ENCODE measurements around the gene ABL2.
"Not testable (repeated sequence)": the region's sequence is repeated elsewhere in the genome, so short reads cannot be mapped to it uniquely, and the experiment has no call there.

The ABL2 gene

GRCh38 chr1:179146476-179146875, 83.0 kb downstream of the ABL2 start:
- DNase-seq, result no peak
- Mint-ChIP-seq H3K9me3 (no peaks in the 10 kb centered on the region), H3K4me3 (no peak overlapping the region), H3K4me1 (peaks cover 22% of the 10 kb centered on the region), H3K27me3 (no peaks in the 10 kb centered on the region), H3K36me3 (peaks cover 7% of the 10 kb centered on the region), H3K27ac (no peak overlapping the region)
- CTCF ChIA-PET, result no interaction called here

DNA sequence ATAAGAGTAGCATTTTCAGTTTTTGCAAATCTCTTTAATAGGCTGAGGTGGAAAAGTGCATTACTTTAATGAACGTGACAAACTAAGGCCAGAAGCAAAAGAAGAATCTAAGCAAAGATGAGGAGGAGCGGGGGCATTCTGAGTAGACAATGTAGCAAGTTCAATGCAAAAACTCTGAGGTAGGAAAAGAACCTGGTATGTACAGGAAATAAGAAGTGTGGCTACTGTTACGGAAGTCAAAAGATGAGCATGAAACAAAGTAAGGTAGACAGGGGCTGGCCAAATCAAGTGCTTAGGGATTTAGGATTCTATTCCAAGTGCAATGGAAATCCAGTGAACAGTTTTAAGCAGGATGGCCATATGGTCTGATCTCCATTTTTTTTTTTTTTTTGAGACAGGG, 84.0 kb downstream of the ABL2 start:
- Mint-ChIP-seq H3K4me1 (peaks cover 31% of the 10 kb centered on the region), H3K9me3 (no peaks in the 10 kb centered on the region), H3K36me3 (peaks cover 7% of the 10 kb centered on the region), H3K27me3 (no peaks in the 10 kb centered on the region), H3K27ac (peak overlapping the region; percentile 66), H3K4me3 (no peak overlapping the region)
- CTCF ChIA-PET, result no interaction called here
- no peak for DNase-seq

GRCh38 chr1:179144626-179145025, 84.9 kb downstream of the ABL2 start:
- Mint-ChIP-seq H3K9me3 (no peaks in the 10 kb centered on the region), H3K27ac (no peak overlapping the region), H3K36me3 (peaks cover 6% of the 10 kb centered on the region), H3K4me1 (peaks cover 39% of the 10 kb centered on the region), H3K4me3 (no peak overlapping the region), H3K27me3 (no peaks in the 10 kb centered on the region)
- DNase-seq, result no peak
- CTCF ChIA-PET, result no interaction called here

- H3K27ac Mint-ChIP-seq, result no peak overlapping the region
- no peak overlapping the region for H3K4me3 Mint-ChIP-seq
- H3K9me3 Mint-ChIP-seq, result no peaks in the 10 kb centered on the region
- peaks cover 6% of the 10 kb centered on the region for H3K36me3 Mint-ChIP-seq
- peaks cover 39% of the 10 kb centered on the region for H3K4me1 Mint-ChIP-seq
- CTCF ChIA-PET, result interaction anchor here (2.2 kb wide), 1 partner anchor 23 kb away, joined by 7 read pairs; no protein-coding TSS in a partner anchor
- no peak for DNase-seq
- H3K27me3 Mint-ChIP-seq, result no peaks in the 10 kb centered on the region
Measured at GRCh38 chr1:179143322-179143721, 86.2 kb downstream of the ABL2 start.

- peaks cover 39% of the 10 kb centered on the region for H3K4me1 Mint-ChIP-seq
- no peak overlapping the region for H3K4me3 Mint-ChIP-seq
- no peaks in the 10 kb centered on the region for H3K9me3 Mint-ChIP-seq
- peak overlapping the region; percentile 7 for H3K27ac Mint-ChIP-seq
- peaks cover 6% of the 10 kb centered on the region for H3K36me3 Mint-ChIP-seq
- no peaks in the 10 kb centered on the region for H3K27me3 Mint-ChIP-seq
- no peak for DNase-seq
- CTCF ChIA-PET, result interaction anchor here (1.5 to 2.2 kb wide), 2 partner anchors 22 to 62 kb away, joined by 5 to 7 read pairs; partner anchors contain the start of gene TOR3A
Measured at GRCh38 chr1:179142889-179143299, 86.6 kb downstream of the ABL2 start.

- CTCF ChIA-PET, result interaction anchor here (1.4 to 2.2 kb wide), 3 partner anchors 20 to 60 kb away, joined by 3 to 7 read pairs (median 5); partner anchors contain the start of gene TOR3A
- Mint-ChIP-seq H3K36me3 (peaks cover 6% of the 10 kb centered on the region), H3K4me3 (no peak overlapping the region), H3K27me3 (no peaks in the 10 kb centered on the region), H3K4me1 (peaks cover 39% of the 10 kb centered on the region), H3K27ac (peak overlapping the region; percentile 70), H3K9me3 (no peaks in the 10 kb centered on the region)
- DNase-seq, result no peak
Measured at GRCh38 chr1:179141592-179142251, 87.8 kb downstream of the ABL2 start.

DNA sequence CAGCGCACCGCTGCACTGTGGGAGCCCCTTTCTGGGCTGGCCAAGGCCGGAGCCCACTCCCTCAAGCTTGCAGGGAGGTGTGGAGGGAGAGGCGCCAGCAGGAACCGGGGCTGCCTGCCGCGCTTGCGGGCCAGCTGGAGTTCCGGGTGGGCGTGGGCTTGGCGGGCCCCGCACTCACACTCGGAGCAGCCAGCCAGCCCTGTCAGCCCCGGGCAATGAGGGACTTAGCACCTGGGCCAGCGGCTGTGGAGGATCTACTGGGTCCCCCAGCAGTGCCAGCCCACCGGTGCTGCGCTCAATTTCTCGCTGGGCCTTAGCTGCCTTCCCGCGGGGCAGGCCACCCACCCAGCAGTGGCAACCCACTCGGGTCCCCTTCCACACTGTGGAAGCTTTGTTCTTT, 90.7 kb downstream of the ABL2 start:
- H3K4me3 Mint-ChIP-seq, H3K36me3 Mint-ChIP-seq, H3K27me3 Mint-ChIP-seq, H3K9me3 Mint-ChIP-seq, DNase-seq, H3K27ac Mint-ChIP-seq: not testable (repeated sequence)
- CTCF ChIA-PET, result interaction anchor here (1.3 kb wide), 1 partner anchor 18 kb away, joined by 3 read pairs; no protein-coding TSS in a partner anchor
- peaks cover 32% of the 10 kb centered on the region for H3K4me1 Mint-ChIP-seq

GRCh38 chr1:179137617-179138255, 91.7 kb downstream of the ABL2 start:
- peaks cover 26% of the 10 kb centered on the region for H3K4me1 Mint-ChIP-seq
- CTCF ChIA-PET, result interaction anchor here (1.1 to 1.2 kb wide), 2 partner anchors 11 to 17 kb away, joined by 3 read pairs; no protein-coding TSS in a partner anchor
- H3K36me3 Mint-ChIP-seq, result peaks cover 4% of the 10 kb centered on the region
- no peak overlapping the region for H3K4me3 Mint-ChIP-seq
- H3K27me3 Mint-ChIP-seq, result no peaks in the 10 kb centered on the region
- DNase-seq, result no peak
- no peaks in the 10 kb centered on the region for H3K9me3 Mint-ChIP-seq
- no peak overlapping the region for H3K27ac Mint-ChIP-seq

GRCh38 chr1:179135707-179136106, 93.8 kb downstream of the ABL2 start:
- CTCF ChIA-PET, H3K4me1 Mint-ChIP-seq, H3K36me3 Mint-ChIP-seq, H3K27me3 Mint-ChIP-seq, DNase-seq, H3K27ac Mint-ChIP-seq, H3K4me3 Mint-ChIP-seq, H3K9me3 Mint-ChIP-seq: not testable (repeated sequence)

DNA sequence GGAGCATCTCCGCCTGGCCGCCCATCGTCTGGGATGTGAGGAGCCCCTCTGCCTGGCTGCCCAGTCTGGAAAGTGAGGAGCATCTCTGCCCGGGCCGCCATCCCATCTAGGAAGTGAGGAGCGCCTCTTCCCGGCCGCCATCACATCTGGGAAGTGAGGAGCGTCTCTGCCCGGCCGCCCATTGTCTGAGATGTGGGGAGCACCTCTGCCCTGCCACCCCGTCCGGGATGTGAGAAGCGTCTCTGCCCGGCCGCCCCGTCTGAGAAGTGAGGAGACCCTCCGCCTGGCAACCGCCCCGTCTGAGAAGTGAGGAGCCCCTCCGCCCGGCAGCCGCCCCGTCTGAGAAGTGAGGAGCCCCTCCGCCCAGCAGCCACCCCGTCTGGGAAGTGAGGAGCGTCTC, 94.3 kb downstream of the ABL2 start:
- H3K4me3 Mint-ChIP-seq, CTCF ChIA-PET, H3K27me3 Mint-ChIP-seq, H3K27ac Mint-ChIP-seq, H3K4me1 Mint-ChIP-seq, DNase-seq, H3K36me3 Mint-ChIP-seq, H3K9me3 Mint-ChIP-seq: not testable (repeated sequence)

DNA sequence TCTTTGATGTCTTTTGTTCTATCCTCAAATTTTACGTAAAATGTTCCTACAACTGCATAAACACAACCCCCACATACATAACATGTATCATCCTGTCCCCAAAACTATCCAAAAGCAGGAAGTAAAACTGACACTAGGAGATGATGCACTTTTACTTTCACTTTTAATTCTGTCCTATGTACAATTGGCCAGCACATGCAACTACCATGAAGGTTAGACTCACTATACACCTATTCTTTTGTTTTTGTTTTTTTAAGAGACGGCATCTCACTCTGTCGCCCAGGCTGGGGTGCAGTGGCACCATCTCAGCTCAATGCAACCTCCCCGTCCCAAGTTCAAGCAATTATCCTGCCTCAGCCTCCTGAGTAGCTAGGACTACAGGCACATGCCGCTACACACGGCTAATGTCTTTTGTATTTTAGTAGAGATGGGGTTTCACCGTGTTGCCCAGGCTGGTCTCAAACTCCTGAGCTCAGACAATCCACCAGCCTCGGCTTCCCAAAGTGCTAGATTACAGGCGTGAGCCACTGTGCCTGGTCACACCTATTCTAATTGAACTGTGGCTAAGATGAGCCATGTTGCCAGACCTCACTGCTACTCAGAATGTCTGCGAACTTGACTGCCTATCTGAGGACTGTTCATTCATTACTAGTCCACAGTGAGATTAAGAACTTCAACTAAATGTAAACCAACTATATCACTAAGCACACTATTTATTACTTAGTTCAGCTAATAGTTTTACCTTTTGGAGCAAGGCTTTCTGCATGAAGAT, 99.6 kb downstream of the ABL2 start:
- CTCF ChIA-PET, result interaction anchor here (2.3 kb wide), 1 partner anchor 10 kb away, joined by 10 read pairs; no protein-coding TSS in a partner anchor
- peak; percentile 30 for DNase-seq
- H3K9me3 Mint-ChIP-seq, result no peaks in the 10 kb centered on the region
- H3K4me1 Mint-ChIP-seq, result peaks cover 19% of the 10 kb centered on the region
- no peaks in the 10 kb centered on the region for H3K27me3 Mint-ChIP-seq
- H3K4me3 Mint-ChIP-seq, result peak overlapping the region; percentile 44
- H3K36me3 Mint-ChIP-seq, result peaks cover 12% of the 10 kb centered on the region
- H3K27ac Mint-ChIP-seq, result peak overlapping the region; percentile 84

DNA sequence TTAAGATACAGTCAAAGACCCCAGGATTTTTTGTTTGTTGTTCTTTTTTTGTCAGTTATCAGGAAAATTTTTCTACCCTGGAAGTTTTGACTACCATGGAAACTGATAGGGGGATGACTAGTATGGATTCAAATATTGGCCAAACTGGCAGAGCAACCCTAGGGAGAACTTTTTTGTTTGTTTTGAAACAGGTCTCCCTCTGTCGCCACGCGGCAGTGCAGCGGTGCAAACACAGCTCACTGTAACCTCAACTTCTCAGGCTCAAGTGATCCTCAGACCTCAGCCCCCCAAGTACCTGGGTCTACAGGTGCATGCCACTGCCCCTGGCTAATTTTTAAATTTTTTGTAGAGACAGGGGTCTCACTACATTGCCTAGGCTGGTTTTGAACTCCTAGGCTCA, 101.0 kb downstream of the ABL2 start:
- CTCF ChIA-PET, result interaction anchor here (1.0 to 2.3 kb wide), 2 partner anchors 8 to 65 kb away, joined by 3 to 10 read pairs; no protein-coding TSS in a partner anchor
- H3K36me3 Mint-ChIP-seq, result peaks cover 12% of the 10 kb centered on the region
- H3K27ac Mint-ChIP-seq, result no peak overlapping the region
- H3K4me3 Mint-ChIP-seq, result no peak overlapping the region
- no peaks in the 10 kb centered on the region for H3K9me3 Mint-ChIP-seq
- H3K4me1 Mint-ChIP-seq, result peaks cover 19% of the 10 kb centered on the region
- DNase-seq, result no peak
- no peaks in the 10 kb centered on the region for H3K27me3 Mint-ChIP-seq

DNA sequence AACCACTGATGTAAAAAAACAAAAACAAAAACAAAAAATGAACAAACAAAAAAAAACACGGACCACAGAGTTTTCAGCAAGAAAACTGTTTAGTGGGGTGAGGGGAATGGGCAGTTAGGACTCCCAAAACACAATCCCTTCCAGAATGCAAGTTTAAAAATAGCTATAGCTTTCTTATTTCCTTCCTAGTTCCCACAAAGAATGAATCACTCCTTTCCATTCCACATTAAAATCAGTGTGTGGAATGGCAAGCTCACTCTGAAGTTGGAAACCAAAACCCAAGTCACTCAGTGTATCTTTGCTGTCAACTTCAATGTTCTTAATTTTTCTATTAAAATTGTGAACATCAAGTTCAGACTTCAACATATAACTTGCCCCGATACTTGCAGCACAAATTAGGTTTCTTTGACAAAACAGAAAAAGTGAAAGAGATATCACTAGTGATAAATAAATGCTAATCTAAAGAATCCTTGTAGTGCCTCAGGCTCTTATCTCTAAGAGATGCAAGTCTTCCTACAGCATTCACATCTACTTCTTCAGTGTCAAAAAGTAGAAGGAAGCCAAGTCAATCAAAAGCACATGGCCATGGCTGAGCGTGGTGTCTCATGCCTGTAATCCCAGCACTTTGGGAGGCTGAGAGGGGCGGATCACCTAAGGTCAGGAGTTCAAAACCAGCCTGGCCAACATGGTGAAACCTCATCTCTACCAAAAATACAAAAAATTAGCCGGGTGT, 102.1 kb downstream of the ABL2 start:
- Mint-ChIP-seq H3K36me3 (peaks cover 12% of the 10 kb centered on the region), H3K27me3 (no peaks in the 10 kb centered on the region), H3K4me3 (no peak overlapping the region), H3K27ac (no peak overlapping the region), H3K4me1 (peaks cover 19% of the 10 kb centered on the region), H3K9me3 (no peaks in the 10 kb centered on the region)
- DNase-seq, result no peak
- CTCF ChIA-PET, result interaction anchor here (0.6 to 1.8 kb wide), 3 partner anchors 10 to 166 kb away, joined by 3 to 5 read pairs (median 3); partner anchors contain the start of gene SOAT1

All from activated naive CD4-positive, alpha-beta T cell treated with anti-CD3 and anti-CD28 coated beads, Interleukin-2, amount 10 ng/mL, durations not matched to agents 7 days and 5 days (primary cell).